NCI-H1436 (cell line): ENCODE data around the gene LIPI.
A peak's percentile ranks its signal among the peaks of the same experiment; 100 is the strongest.
"Not testable (repeated sequence)": the region's sequence is repeated elsewhere in the genome, so short reads cannot be mapped to it uniquely, and the experiment has no call there.

Experiments used
- DNase-seq: peaks from one replicate; lab custom pipeline; 2025; lab: John Stamatoyannopoulos, UW

LIPI gene

GRCh38 chr21:14210738-14211137, at the start of gene LIPI:
TSS of gene LIPI (minus strand) at chr21:14210955. CDS start at chr21:14210845, 110 bp downstream.
- no peak for DNase-seq

GRCh38 chr21:14260174-14260764, 49.5 kb upstream of the LIPI start:
- no peak for DNase-seq

- DNase-seq = no peak
Observed at GRCh38 chr21:14259747-14260146, 49.0 kb upstream of the LIPI start.

GRCh38 chr21:14251336-14251735, 40.6 kb upstream of the LIPI start:
- DNase-seq = no peak

- no peak for DNase-seq
Observed at GRCh38 chr21:14245711-14246110, 35.0 kb upstream of the LIPI start.

GRCh38 chr21:14244911-14245310, 34.2 kb upstream of the LIPI start:
- no peak for DNase-seq

- DNase-seq = no peak
Observed at GRCh38 chr21:14243874-14244273, 33.1 kb upstream of the LIPI start.

GRCh38 chr21:14243461-14243860, 32.7 kb upstream of the LIPI start:
- DNase-seq = no peak

- no peak for DNase-seq
Observed at GRCh38 chr21:14241297-14241696, 30.5 kb upstream of the LIPI start.

GRCh38 chr21:14239281-14239680, 28.5 kb upstream of the LIPI start:
- no peak for DNase-seq

GRCh38 chr21:14236180-14236579, 25.4 kb upstream of the LIPI start:
- no peak for DNase-seq

- DNase-seq = no peak
Observed at GRCh38 chr21:14235101-14235500, 24.3 kb upstream of the LIPI start.

- no peak for DNase-seq
Observed at GRCh38 chr21:14229399-14229798, 18.6 kb upstream of the LIPI start.

GRCh38 chr21:14223365-14223764, 12.6 kb upstream of the LIPI start:
- no peak for DNase-seq

- DNase-seq = peak; percentile 75
Observed at GRCh38 chr21:14215971-14216641, 5.4 kb upstream of the LIPI start, which contains the start of gene RBM11. TSS of gene RBM11 (plus strand) at chr21:14216157. CDS start at chr21:14216187, 30 bp downstream.

- no peak for DNase-seq
Observed at GRCh38 chr21:14213164-14213563, 2.4 kb upstream of the LIPI start.

- DNase-seq = no peak
Observed at GRCh38 chr21:14206222-14206621, 4.5 kb downstream of the LIPI start.

GRCh38 chr21:14166463-14167223, 44.1 kb downstream of the LIPI start:
- not testable (repeated sequence) for DNase-seq

GRCh38 chr21:14143999-14144398, 66.8 kb downstream of the LIPI start:
- no peak for DNase-seq

GRCh38 chr21:14124266-14124665, 86.5 kb downstream of the LIPI start:
- no peak for DNase-seq

GRCh38 chr21:14121719-14122118, 89.0 kb downstream of the LIPI start:
- no peak for DNase-seq

- DNase-seq = peak; percentile 3
Observed at GRCh38 chr21:14120091-14120734, 90.5 kb downstream of the LIPI start.

GRCh38 chr21:14119038-14119437, 91.7 kb downstream of the LIPI start:
- no peak for DNase-seq
